ENCODE results near the gene LCMT1.

The LCMT1 gene

GRCh38 chr16:25134166-25134700 lies 22.7 kb downstream of the LCMT1 start:
- H3K27me3 ChIP-seq (ENCODE audit: insufficient read depth, poor library complexity, severe bottlenecking) = no peaks in the 10 kb centered on the region
- DNase-seq (ENCODE audit: low read depth in 1 of 2, low spot score in 1 of 2) = peak in 1 of 2 experiments; percentile 77
- TF ChIP-seq REST (IDR thresholded peaks at IDR 0.05; ENCODE audit: insufficient replicate concordance, low read depth) (no peak), SPI1 (IDR thresholded peaks at IDR 0.05; ENCODE audit: borderline replicate concordance, low read depth) (peak; percentile 16; the same call in 1 of the 2 replicates), POLR2AphosphoS5 (IDR thresholded peaks at IDR 0.05; ENCODE audit: low read depth) (peak; percentile 53)
- H3K27ac ChIP-seq (replicated peaks) = no peak overlapping the region
- H3K4me3 ChIP-seq (replicated peaks; ENCODE audit: insufficient read depth, low read length) = no peak overlapping the region

GRCh38 chr16:25135254-25135878 lies 23.8 kb downstream of the LCMT1 start:
- no peak overlapping the region for H3K4me3 ChIP-seq (replicated peaks; ENCODE audit: insufficient read depth, low read length)
- no peak overlapping the region for H3K27ac ChIP-seq (replicated peaks)
- TF ChIP-seq REST (IDR thresholded peaks at IDR 0.05; ENCODE audit: insufficient replicate concordance, low read depth) = no peak
- no peak for TF ChIP-seq POLR2AphosphoS5 (IDR thresholded peaks at IDR 0.05; ENCODE audit: low read depth)
- TF ChIP-seq SPI1 (IDR thresholded peaks at IDR 0.05; ENCODE audit: borderline replicate concordance, low read depth) = no peak
- no peak for TF ChIP-seq CTCF (IDR thresholded peaks at IDR 0.05; ENCODE audit: insufficient read depth, low read length)
- TF ChIP-seq GABPA (IDR thresholded peaks at IDR 0.05; ENCODE audit: low read depth) = no peak
- no peaks in the 10 kb centered on the region for H3K27me3 ChIP-seq (ENCODE audit: insufficient read depth, poor library complexity, severe bottlenecking)
- DNase-seq (ENCODE audit: low read depth in 1 of 2, low spot score in 1 of 2) = no peak

GRCh38 chr16:25138130-25138529 lies 26.6 kb downstream of the LCMT1 start:
- TF ChIP-seq REST (IDR thresholded peaks at IDR 0.05; ENCODE audit: insufficient replicate concordance, low read depth) = no peak
- TF ChIP-seq POLR2AphosphoS5 (IDR thresholded peaks at IDR 0.05; ENCODE audit: low read depth) = no peak
- no peak for TF ChIP-seq SPI1 (IDR thresholded peaks at IDR 0.05; ENCODE audit: borderline replicate concordance, low read depth)
- TF ChIP-seq CTCF (IDR thresholded peaks at IDR 0.05; ENCODE audit: insufficient read depth, low read length) = no peak
- no peak for TF ChIP-seq GABPA (IDR thresholded peaks at IDR 0.05; ENCODE audit: low read depth)

More at GRCh38 chr16:25138130-25138529, 26.6 kb downstream of the LCMT1 start:
- Histone ChIP-seq H3K4me3 (replicated peaks; ENCODE audit: insufficient read depth, low read length) (no peak overlapping the region), H3K27me3 (ENCODE audit: insufficient read depth, poor library complexity, severe bottlenecking) (no peaks in the 10 kb centered on the region), H3K27ac (replicated peaks) (no peak overlapping the region)
- DNase-seq (ENCODE audit: low read depth in 1 of 2, low spot score in 1 of 2) = no peak
